GM12891 (cell line): ENCODE measurements around the gene LIPC.

ENCODE experiments used
- DNase-seq: peaks from one replicate; pipeline ENCODE4 v3.0.0; 2011; ENCODE audit warnings: low spot score; ENCODE audit not compliant: insufficient read length
- FAIRE-seq: peaks from 2 replicates; lab custom pipeline; 2011; peaks lifted over from hg19 to GRCh38; lab: Jason Lieb, UNC
- PAX5 ChIP-seq: IDR thresholded peaks from 2 replicates; pipeline ENCODE4 v1.6.1; 2011; ENCODE audit warnings: low read length, moderate library complexity, mild to moderate bottlenecking; ENCODE audit not compliant: insufficient read depth, severe bottlenecking
- POLR2A ChIP-seq: IDR thresholded peaks from 2 replicates; pipeline ENCODE4 v1.6.1; 2011; ENCODE audit warnings: low read depth, low read length, control low read depth
- POLR2AphosphoS5 ChIP-seq: IDR thresholded peaks from 2 replicates; pipeline ENCODE4 v1.6.1; 2011; ENCODE audit warnings: low read depth, low read length, control low read depth
- POU2F2 ChIP-seq: IDR thresholded peaks from 2 replicates; pipeline ENCODE4 v1.6.1; 2011; ENCODE audit warnings: low read depth, mild to moderate bottlenecking, control low read depth, low read length, moderate library complexity
- SPI1 ChIP-seq: IDR thresholded peaks from 2 replicates; pipeline ENCODE4 v1.6.1; 2011; ENCODE audit warnings: low read depth, low read length, control low read depth
- TAF1 ChIP-seq: IDR thresholded peaks from 2 replicates; pipeline ENCODE4 v1.6.1; 2011; ENCODE audit warnings: low read depth, low read length, control low read depth

Gene LIPC

DNA sequence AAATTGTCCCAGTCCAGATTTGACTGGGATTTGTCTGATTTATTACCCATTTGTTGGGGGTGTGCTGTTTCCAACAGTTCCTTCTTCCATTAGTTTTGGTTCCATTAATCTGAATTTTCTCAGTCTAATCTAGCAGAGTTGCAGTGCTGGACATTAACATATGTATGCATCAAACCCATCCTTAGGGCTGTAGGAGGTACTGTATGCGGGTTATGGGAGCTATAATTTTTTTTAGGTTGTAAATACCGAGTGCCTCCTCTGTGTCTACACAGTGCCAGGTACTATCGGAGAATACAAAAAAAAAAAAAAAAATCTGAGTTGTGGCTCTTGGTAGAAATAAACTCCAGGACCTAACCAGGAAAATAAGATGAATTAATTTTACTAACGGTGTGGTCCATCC is 133.8 kb downstream of the LIPC start:
- no peak for DNase-seq
- TF ChIP-seq SPI1, result no peak
- no peak for TF ChIP-seq TAF1
- TF ChIP-seq POU2F2, result no peak
- no peak for TF ChIP-seq POLR2A
- TF ChIP-seq POLR2AphosphoS5, result no peak
- TF ChIP-seq PAX5, result no peak
- no peak for FAIRE-seq

DNA sequence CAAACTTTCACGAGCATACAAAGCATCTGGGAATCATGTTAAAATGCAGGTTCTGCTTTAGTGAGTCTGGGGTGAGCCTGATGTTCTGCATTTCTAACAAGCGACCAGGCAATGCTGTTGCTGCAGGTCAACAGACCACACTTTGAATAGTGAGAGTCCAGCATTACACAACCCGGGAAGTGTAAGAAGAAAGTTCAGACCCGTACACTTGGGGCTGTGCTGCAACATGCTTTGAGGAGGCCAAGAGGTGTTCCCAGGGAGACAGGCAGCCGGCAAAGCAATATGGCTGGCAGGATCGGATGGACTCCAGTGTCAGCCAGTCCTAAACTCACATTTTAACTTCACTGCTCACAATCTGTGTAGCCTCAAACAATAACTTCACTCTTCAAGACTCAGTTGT is 134.2 kb downstream of the LIPC start:
- DNase-seq (no peak), FAIRE-seq (no peak)
- TF ChIP-seq POU2F2 (no peak), TAF1 (no peak), POLR2A (no peak)

DNA sequence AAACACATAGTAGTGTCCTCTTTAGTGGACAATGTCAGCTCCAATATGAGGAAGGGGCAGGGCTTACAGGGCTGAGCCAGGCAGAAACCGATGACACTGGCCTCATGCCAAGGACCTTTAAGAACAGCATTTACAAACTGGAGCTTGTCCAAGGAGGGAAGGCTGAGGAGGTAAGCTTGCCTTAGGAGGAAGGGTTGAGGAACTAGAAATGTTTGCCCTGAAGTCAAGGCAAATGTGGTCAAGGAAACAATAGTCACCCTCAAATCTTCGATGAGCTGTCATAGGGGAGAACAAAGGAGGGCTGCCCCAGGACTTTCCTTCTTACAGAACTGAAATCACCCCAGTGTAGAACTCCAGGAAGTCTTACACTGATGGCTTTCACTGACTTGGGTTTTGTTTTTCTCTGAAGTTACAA is 136.4 kb downstream of the LIPC start:
- no peak for TF ChIP-seq TAF1
- no peak for TF ChIP-seq PAX5
- TF ChIP-seq POU2F2, result no peak
- TF ChIP-seq POLR2AphosphoS5, result no peak
- no peak for TF ChIP-seq POLR2A
- no peak for TF ChIP-seq SPI1
- DNase-seq, result no peak
- FAIRE-seq, result peak; percentile 72

DNA sequence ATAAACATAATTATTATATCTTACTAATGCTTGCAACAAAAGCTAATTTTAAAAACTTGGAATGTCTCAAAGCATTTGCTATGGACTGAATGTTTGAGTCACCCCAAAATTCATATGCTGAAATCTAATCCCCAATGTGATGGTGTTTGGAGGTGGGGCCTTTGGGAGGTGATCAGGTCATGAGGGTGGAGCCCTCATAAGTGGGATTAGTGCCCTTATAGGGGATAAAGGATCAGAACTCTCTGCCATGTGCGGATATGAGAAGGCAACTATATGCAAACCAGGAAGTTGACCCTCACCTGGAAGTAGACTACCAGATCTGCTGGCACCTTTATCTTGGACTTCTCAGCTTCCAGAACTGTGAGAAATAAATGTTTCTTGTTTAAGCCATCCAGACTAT is 137.7 kb downstream of the LIPC start:
- no peak for TF ChIP-seq TAF1
- TF ChIP-seq PAX5, result no peak
- TF ChIP-seq POLR2AphosphoS5, result no peak
- TF ChIP-seq POLR2A, result no peak
- no peak for TF ChIP-seq SPI1
- no peak for TF ChIP-seq POU2F2
- no peak for FAIRE-seq
- DNase-seq, result no peak

DNA sequence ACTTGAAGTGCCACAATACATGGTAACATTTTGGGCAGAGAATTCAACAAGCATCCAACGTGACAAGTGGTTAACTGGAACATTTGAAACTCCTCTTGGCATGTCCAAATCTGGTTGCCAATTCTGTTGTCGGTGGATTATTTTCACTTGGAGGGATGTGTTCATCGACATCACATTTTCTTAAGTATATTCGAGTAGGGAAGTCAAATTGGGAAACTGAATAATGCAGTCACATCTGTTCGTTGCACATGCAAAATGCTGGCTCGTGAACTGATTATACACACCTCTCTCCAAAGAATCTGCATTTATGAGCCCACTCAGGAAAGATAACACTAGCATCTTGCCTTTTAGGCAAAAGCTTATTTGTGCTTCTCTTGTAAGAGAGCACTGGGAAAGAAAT is 139.7 kb downstream of the LIPC start:
- no peak for FAIRE-seq

DNA sequence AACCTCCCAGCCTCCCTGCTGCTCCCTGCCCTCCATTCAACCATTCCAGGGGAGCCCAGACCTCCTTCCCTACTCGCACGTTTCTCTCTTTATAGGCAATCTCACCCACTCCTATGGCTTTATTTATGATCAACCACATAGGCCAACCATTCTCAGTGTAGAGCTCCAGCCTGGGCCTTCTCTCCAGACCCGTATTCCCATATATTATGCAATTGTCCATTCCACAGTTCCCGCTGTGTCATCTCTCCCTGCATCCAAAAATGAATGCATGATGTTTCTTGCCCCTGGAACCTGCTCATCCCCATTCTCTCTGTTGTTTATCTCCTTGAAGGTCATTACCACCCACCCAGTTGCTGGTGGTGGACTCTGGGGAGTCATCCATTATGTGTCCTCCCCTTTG is 140.7 kb downstream of the LIPC start:
- no peak for DNase-seq
- no peak for FAIRE-seq
- TF ChIP-seq POLR2A (no peak), POLR2AphosphoS5 (no peak), TAF1 (no peak), POU2F2 (no peak), PAX5 (no peak)

More for the DNA sequence above, 139.7 kb downstream of the LIPC start:
- no peak for DNase-seq
- TF ChIP-seq POLR2AphosphoS5 (no peak), TAF1 (no peak), SPI1 (no peak), POU2F2 (no peak), PAX5 (no peak), POLR2A (no peak)

DNA sequence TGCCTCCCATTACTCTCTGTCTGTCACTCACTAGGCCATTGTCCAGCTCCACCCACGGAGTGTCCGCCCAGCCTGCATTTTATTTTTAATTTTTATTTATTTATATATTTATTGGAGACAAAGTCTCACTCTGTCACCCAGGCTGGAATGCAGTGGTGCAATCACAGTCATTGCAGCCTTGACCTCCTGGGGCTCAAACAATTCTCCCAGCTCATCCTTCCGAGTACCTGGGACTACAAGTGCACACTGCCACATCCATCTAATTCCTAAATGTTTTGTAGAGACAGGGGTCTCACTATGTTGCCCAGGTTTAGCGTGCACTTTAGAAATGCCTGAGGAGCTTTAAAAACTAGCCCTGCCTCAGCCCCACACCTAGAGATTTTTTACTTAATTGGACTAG is 141.5 kb downstream of the LIPC start:
- TF ChIP-seq POU2F2 (no peak), PAX5 (no peak), POLR2AphosphoS5 (no peak), SPI1 (no peak)
- FAIRE-seq, result no peak
- no peak for DNase-seq

DNA sequence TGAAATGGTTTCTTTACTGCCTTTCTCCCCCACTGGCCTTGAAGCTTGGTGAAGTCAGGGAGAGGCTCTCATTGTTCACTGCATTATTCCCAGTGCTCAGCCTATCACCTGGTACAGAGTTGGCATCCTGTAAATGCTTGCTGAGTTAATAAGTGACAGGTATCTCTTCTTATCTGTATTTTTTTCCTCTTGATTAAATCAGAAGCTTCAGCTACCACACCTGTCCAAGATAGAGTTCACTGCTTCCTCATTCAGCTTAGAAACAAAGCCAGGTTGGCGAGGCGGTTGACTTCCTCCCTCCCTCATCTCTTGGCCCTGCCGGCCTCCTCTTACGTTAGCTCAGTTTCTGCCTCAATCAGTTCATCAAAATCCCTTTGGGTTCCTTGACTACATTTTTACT is 142.8 kb downstream of the LIPC start:
- peak; percentile 33 for FAIRE-seq
- TF ChIP-seq POLR2AphosphoS5, result no peak
- TF ChIP-seq SPI1, result peak; percentile 49; the same call in 1 of the 2 replicates
- no peak for DNase-seq

DNA sequence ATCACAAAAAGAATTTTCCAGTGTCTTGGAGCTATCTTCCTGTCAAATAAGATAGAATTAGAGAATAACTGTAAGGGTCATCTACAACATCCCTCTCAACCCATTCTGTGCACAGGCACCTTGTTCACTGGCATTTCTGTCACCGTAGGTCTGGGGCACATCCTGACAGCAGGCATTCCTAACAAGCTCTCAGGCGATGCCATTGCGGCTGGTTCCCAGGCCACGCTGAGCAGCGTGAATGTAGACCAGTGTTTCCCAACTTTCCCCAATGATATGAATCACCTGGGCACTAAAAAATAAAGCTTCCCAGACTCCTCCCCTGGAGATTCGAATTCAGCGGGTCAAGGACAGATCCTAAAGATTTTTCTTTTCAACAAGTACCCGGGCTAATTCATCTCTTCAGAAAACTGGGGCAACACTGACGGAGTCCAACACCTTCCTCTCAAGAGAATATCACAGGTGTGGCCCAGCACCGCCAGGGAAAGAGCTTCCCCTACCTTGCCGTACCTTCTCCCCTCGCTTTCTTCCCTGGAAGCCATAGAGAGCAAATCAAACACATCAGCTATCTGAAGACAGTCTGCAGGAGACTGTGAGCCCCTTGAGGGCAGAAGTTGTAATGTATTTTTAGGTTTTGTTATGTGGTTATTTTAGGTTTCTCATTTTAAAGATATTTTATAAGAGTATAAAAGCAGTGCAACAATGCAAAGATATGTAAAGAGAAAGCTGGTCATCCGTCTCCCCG is 143.4 kb downstream of the LIPC start:
- no peak for TF ChIP-seq SPI1
- no peak for TF ChIP-seq POU2F2
- TF ChIP-seq TAF1, result no peak
- DNase-seq, result no peak
- no peak for FAIRE-seq

DNA sequence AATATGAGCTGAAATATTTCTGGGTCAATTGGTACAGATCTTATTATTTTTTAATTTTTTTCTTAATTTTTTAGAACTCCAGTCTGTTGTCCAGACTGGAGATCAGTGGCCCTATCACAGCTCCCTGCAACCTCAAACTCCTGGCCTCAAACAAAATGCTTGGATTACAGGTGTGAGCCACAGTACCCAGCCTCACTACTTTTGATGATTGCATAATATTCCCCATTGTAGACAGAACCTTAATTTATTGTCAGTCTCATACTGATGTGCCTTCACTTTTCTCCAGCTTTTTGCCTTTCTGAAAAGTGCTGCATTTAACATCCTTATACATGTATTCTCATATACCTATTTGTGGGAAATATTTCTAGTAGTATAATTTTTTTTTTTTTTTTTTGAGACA is 144.9 kb downstream of the LIPC start:
- no peak for FAIRE-seq
- TF ChIP-seq TAF1, result no peak
- no peak for TF ChIP-seq POLR2A
- TF ChIP-seq SPI1, result no peak
- TF ChIP-seq PAX5, result no peak

DNA sequence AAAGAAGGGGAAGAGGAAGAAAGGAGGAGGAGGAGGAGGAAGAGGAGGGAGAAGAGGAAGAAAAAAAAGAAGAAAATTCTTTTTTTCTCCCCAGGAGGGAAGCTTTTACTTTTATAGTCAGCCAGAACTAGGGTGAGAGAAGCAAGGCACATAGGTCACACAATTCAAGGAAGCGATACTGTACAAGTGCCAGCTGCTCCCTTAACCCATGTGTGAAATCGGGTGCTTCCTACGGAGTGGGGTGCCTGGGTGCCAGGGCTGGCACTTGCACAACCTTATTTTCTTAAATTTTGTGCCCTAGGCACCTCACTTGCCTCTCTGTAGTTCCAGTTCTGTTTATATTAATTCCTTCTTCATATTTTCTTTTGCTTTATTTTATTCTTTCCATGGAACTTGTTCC is 150.4 kb downstream of the LIPC start:
- DNase-seq (no peak), FAIRE-seq (no peak)
- no peak for TF ChIP-seq TAF1
- no peak for TF ChIP-seq SPI1
- TF ChIP-seq PAX5, result no peak
- no peak for TF ChIP-seq POU2F2
- TF ChIP-seq POLR2AphosphoS5, result no peak
- TF ChIP-seq POLR2A, result no peak

More for the DNA sequence above, 144.9 kb downstream of the LIPC start:
- DNase-seq, result no peak
